Right ventricle myocardium inferior (tissue), 1 donor: Measurements from ENCODE around the gene GDI1. TPM values are rescaled to one million over a fixed set of nuclear protein-coding genes. Genes with fewer than 3 reads are reported as not detected.

Experiments
- ATAC-seq: fragments of 200-7000 bp; cut with Tn5 transposase; one replicate; pipeline ENCODE4 v1.9.1; 2020; ENCODE audit warnings: mild to moderate bottlenecking, moderate library complexity
- DNase-seq: peaks from one replicate; pipeline ENCODE4 v3.0.0; 2021; ENCODE audit errors: missing footprints
- intact Hi-C: fragments of 100-400 bp; cut with DNase I; formaldehyde crosslinking; loops from one replicate; pipeline ENCODE4 v1.11.0; 2022
- total RNA-seq: library from RNA; stranded (reverse); fragmentation: NEBNext Ultra II Directional; extraction: Animal tissue kit (Norgen Biotek cat#: 25700); gene quantifications from one replicate; pipeline ENCODE4 v1.2.1, GENCODE V29; 2021
- donor health status: DM: no; HTN: yes; CAD: no; lungs with severe emphysema.

GDI1 gene
- total RNA-seq, 1 donor from 2014 or later, result 85.2 TPM

DNA sequence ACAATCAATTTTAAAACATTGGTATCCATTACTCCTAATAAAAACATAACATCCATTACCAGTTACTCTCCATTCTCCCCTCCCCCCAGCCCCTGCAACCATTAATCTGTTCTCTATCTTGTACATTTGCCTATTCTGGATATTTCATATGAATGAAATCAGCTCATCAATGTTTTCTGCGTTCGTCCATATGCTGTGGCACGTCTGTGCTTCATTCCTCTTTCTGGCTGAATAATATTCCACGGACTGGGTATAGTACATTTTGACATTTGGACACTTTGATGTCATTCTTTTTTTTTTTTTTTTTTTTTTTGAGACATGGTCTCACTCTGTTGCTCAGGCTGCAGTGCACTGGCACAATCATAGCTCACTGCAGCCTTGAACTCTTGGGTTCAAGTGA, 33.1 kb upstream of the GDI1 start:
- DNase-seq (no peak), ATAC-seq (no peak)
- intact Hi-C loops, result no loop called here

DNA sequence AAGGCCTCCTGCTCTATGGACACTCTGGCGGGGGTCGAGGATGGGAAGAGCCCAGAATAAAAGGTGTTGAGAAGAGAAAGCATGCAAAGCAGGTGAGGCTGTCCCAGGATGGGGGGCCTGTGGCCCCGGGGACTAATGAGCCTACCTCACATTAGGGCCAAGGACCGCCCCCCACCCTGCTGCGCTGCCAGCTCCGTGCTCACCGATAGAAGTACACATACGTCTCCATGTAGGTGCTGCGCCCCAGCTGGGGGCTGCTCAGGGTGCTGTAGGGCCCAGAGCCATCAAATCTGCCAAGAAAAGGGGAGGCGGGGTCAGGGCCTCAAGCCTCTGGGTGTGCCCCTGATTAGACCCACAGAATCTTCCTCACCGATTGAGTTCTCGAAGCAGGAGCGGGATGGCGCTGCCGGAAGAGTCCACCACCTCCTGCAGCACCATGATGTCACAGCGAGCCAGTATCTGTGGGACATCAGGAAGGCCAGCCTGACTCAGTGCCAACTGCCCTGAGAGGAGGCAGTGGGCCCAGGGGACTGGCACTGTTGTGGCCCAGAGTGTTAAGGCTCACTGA, 32.2 kb upstream of the GDI1 start:
- intact Hi-C loops, result no loop called here
- ATAC-seq (no peak), DNase-seq (no peak)

DNA sequence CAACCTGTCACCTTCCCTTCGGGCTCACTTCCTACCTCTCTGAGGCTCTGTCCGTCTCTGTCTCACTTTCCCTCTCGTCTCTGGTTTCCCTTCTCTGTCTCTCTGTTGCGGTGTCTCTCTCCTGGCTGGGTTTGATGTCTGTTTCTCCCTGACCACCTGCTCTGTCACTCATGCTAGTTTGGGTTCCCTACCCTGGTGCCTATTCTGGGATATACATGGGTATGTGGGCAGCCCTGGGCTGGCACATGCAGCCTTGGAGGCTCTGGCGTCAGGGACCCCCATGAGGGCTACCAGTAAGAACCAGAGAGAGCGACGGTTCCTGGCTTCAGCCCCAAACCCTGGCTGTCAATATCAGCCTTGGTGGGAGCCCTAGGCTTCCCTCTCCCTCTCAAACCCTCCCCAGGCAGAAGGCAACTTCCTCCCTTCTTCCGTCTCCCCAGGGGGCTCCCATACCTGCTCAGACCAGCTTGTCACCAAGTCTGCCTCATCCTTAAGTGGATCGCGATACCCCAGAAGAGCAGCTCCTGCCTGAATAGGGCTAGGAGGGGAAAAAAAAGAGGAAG, 28.2 kb upstream of the GDI1 start:
- DNase-seq (no peak), ATAC-seq (no peak)
- intact Hi-C loops, result loop anchor here (1.0 kb wide), 1 partner anchor 9 kb away; no protein-coding TSS in a partner anchor

DNA sequence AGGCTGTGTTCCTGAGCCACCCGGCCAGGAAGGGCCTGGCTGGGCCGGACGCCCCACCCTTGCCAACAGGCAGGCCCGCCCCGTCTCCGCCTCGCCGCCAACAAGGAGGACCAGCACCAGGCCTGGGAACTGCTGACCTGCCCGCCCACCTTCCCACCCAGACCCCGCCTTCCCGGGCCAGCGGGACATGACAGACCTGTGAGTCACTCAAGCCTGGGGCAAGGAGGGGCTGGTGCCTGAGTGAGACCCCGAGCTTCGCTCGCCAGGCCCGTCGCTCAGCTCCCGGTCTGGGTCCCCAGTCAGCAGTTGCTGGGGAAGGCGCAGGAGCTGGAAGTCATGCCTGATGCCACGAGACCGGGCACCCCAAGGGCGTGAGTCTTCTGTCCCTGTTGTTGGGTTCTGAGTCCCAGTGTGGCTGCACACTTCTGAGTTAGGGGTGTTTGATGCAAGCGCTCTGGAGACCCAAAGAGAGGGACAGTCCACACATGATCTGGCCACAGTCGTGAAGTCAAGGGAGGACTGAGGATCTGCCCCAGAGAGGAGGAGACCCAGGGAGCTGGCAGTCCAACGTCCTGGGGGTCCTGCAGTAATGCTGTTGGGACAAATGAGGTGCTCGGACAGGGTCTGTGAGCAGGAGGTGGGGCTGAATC, 27.6 kb upstream of the GDI1 start, which contains the start of gene DNASE1L1:
Gene DNASE1L1 (minus strand): TSS at position 33 of the 650 bp plus-strand sequence. CDS start 3,686 bp downstream, outside the sequence.
- ATAC-seq (peak; percentile 62), DNase-seq (peak; percentile 93)
- intact Hi-C loops, result loop anchor here (1.0 kb wide), 1 partner anchor 10 kb away; no protein-coding TSS in a partner anchor

DNA sequence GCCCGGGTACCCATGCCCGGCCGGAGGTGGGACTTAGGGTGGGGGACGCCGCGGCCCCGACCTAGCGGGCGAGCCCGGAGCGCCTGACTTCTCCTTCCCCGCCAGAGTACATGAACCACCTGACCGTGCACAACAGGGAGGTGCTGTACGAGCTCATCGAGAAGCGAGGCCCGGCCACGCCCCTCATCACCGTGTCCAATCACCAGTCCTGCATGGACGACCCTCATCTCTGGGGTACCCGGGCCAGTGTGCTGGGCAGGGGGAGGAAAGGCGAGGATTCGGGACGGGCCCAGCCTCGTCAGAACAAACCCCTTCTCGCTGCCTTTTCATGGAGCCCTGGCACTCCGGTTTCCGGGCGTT, 25.0 kb upstream of the GDI1 start:
- intact Hi-C loops, result loop anchor here (2.0 kb wide), 1 partner anchor 19 kb away; no protein-coding TSS in a partner anchor
- peak; percentile 71 for ATAC-seq
- DNase-seq, result no peak

DNA sequence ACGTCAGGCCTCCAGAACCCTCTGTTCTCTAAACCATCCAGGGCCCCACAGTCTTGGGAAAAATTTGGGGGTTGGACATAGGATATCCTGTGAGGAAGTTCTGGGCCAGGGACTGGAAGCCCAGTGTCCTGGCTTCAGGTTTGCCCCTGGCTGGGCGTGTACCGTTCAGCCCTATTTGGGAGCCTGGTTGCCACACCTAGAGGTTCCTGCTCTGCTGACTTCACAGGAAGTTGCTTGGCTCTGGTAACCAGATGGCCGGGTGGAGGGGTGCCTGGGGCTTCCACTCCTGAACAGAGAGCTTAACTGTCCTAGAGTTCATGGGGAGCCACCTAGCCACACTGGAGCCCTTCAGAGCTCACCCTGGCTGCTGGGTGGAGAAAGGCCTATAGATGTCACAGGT, 24.5 kb upstream of the GDI1 start:
- ATAC-seq (peak; percentile 18), DNase-seq (no peak)
- intact Hi-C loops, result loop anchor here (2.0 kb wide), 1 partner anchor 18 kb away; no protein-coding TSS in a partner anchor

DNA sequence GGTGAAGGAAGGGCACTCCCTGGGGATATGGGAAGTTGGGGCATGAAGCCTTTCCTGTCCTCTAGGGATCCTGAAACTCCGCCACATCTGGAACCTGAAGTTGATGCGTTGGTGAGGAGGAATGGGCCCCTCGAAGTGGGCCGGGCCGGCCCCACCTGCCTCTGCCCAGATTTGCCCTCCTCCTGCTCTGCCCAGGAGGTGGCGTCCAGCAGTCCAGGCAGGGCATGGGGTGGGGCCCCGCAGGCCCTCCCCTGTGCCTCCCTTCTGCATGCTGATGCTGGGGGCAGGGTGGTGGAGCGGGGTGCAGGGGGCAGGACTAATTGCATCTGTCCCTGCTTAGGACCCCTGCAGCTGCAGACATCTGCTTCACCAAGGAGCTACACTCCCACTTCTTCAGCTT, 23.8 kb upstream of the GDI1 start:
- intact Hi-C loops, result loop anchor here (2.0 kb wide), 1 partner anchor 18 kb away; no protein-coding TSS in a partner anchor
- DNase-seq (no peak), ATAC-seq (no peak)

DNA sequence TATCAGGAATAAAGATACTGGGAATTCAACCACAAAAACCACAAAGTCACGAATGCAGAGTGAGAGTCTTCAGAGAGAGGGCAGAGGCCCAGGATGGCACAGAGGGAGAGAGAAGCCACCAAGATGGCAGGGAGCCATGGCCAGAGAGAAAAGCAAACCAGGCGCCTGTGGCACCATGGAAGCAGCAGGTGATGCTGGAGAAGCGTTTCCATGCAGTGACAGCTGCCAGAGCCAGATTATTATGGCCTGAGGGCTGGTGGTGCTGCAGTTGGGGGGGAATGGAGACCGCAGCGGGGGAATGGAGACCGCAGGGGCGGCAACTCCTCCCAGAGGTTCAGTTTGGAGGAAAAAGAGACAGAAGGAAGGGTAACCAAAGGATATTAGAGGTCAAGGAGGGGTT, 19.8 kb upstream of the GDI1 start:
- ATAC-seq, result no peak
- intact Hi-C loops, result no loop called here
- DNase-seq, result no peak

DNA sequence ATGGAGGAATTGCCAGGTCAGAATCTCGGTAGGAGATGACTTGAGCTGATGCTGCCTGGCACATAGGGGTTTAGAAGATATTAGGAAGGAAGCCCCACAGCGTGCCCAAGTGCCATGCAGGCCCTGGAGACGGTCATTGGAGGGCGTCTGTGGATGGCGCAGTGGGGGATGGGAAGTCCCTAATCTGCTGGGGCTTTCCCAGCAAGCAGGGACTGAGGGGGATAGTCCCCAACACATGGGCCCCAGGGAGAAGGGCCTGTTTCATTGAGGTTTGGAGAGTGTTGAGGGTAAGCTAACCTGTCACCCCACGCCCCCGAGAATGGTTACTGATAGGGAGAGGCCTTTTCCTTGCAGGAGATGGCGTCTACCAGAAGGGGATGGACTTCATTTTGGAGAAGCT, 17.8 kb upstream of the GDI1 start:
- intact Hi-C loops, result no loop called here
- ATAC-seq (no peak), DNase-seq (no peak)

DNA sequence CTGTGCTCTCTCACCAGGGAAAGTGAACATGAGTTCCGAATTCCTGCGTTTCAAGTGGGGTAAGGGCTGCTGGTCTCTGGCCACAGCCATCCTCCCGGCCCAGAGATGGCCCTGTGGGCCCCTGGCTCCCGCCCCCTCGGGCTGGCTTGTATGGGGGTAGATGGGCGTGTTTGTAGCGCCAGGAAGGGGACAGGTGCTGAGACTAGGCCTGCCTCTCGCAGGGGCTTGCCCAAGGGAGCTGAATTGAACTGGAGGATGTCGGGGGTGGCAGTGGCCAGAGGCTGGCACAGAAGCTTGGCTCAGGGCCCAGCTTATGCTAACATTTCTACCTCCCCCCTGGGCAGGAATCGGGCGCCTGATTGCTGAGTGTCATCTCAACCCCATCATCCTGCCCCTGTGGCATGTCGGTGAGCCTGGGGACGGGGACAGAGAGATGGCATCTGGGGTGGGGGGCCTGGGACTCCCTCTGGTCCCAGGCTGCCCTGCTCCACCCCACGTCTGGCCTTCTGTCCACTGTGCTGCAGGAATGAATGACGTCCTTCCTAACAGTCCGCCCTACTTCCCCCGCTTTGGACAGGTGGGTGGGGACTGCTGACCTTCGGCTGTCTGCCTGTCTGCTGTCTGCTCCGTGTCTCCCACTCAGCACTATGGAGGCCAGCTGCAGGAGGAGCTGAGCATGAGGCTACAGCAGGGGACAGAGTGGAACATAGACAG, 17.1 kb upstream of the GDI1 start:
- ATAC-seq (peak; percentile 94), DNase-seq (no peak)
- intact Hi-C loops, result no loop called here

DNA sequence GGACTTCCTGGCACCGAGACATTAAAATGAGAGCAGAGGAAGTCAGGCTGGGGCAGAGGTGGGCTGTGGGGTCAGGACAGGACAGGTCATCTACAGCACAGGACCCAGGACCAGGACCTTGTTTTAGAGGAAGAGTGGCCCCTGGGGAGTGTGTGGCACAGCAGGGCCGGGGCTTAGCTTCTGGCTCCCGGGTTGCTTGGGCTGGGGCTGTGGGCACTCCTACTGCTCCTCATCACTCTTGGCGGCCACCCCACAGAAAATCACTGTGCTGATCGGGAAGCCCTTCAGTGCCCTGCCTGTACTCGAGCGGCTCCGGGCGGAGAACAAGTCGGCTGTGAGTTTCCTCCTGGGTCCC, 16.6 kb upstream of the GDI1 start:
- no peak for DNase-seq
- intact Hi-C loops, result no loop called here
- ATAC-seq, result peak; percentile 35

DNA sequence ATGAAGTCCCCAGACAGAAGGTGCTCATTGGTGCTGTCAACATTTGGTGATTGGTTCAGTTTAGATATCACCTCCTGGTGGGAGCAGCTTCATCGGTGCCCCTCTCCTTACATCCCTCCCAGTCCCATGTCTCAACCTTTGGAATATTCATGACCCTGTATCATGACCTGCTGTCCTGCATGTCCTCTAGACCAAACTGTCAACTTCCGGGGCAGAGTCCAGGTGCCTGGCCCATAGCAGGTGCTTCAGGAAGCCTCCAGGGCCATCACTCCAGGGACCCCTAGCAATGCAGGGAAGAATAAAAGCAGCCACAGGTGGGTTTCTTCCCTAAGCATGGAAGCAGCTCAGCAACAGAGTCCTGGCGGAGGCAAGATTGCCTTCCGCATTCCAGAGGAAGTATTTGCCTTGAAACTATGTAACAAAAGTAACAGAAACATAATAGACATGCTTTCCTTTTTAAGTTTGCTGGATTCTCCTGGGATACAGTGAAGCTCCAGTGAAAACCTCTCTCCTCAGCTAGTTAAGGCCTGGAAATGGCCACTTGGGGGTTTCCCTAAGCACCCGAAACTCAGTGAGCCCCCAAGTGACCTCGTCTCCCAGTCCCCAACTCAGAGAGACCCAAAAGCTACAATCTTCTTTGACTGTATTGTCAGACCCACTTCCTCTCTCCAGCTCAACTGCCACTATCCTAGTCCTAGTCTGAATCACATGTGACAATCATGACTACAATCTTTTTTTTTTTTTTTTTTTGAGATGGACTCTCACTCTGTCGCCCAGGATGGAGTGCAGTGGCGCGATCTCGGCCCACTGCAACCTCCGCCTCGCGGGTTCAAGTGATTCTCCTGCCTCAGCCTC, 9.8 kb upstream of the GDI1 start:
- DNase-seq (no peak), ATAC-seq (no peak)
- intact Hi-C loops, result no loop called here

DNA sequence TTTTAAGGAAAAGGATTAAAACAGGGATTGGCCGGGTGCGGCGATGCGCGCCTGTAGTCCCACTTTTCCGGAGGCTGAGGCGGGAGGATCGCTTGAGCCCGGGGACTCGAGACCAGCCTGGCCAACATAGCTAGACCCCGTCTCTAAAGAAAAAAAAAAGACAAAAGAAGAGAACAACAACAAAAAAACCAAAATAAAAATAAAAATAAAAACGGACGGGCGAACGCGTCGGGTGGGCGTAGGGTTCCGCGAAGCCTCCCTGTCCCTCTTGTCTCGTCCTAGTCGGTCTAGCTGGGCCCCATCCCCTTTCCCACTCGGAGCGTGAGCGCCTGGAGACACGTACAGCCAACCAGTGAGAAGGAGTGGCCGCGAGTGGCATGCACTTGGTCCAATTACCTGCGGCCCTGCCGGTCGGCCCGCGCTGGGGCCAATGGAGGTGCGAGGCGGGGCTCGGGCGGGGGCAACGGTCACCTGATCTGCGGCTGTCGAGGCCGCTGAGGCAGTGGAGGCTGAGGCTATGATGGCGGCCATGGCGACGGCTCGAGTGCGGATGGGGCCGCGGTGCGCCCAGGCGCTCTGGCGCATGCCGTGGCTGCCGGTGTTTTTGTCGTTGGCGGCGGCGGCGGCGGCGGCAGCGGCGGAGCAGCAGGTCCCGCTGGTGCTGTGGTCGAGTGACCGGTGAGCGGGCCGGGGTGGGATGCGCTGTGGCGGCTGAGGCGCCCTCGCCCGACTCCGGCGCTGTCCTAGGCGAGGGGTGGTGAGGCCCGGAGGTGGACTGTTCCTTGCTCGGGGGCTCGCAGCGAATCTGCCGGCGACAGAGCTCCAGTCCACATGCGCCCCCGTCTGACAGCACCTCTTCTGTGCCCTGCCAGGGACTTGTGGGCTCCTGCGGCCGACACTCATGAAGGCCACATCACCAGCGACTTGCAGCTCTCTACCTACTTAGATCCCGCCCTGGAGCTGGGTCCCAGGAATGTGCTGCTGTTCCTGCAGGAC, 8.5 kb upstream of the GDI1 start, which contains the start of gene ATP6AP1:
Gene ATP6AP1 (plus strand): TSS at position 502 of the 996 bp plus-strand sequence. CDS start 16 bp downstream, at position 518.
- intact Hi-C loops, result no loop called here
- ATAC-seq, result peak; percentile 99
- peak; percentile 97 for DNase-seq

DNA sequence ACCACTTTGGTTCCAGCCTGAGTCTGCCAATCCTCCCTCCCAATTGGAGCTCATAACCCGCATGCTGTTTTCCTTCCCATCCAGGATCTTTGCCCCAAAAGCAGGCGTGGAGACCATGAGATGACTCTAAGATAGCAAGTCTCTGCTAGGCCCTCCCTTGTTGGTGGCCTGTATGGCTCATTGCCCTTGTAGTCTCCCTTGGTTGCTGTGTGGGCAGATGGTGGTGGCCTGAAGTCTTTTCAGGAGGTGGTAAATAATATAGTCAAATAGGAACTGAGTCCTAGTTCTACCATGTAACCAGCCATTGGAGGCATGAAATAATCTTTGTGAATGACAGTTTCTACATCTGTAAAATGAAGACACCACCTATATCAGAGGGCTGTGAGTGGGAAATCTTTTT, 7.2 kb upstream of the GDI1 start:
- ATAC-seq, result no peak
- intact Hi-C loops, result loop anchor here (2.0 kb wide), 1 partner anchor 17 kb away; no protein-coding TSS in a partner anchor
- no peak for DNase-seq

DNA sequence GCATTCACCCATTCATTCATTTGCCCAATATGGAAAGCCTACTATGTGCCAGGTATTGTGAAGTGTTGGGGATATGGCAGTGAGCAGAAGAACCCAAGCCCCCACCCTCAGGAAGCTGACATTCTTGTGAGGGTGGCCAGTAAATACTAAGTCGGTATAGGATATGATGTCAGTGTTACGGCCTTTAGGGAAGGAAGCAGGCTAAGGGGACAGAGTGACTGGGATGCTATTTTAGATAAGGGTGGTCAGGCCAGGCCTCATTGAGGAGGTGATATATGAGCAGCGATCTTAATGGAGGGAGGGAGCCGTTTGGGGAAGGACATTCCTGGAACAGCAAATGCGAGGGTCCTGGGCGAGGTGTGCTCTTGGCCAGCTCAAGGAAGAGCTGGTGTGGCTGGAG, 6.5 kb upstream of the GDI1 start:
- DNase-seq (no peak), ATAC-seq (no peak)
- intact Hi-C loops, result loop anchor here (2.0 kb wide), 1 partner anchor 18 kb away; no protein-coding TSS in a partner anchor

DNA sequence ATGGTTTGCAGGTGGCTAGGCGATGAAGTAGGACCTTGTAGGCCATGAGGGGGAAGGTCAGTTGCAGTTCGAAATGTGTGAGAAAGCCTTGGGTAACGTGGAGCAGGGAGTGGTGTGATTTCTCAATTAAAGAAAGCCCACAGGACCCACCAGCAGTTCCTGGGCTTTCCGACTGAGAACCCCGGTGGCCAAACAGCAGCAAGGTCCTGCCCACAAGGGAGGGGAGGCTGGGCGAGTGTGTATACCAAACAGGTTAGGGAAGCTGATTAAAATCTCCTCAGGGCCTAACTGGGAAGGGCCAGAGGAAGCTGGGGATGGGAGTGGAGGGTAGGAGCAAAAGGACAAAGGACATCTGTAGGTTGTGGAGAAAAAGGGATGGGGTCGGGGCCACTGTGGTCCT, 6.0 kb upstream of the GDI1 start:
- intact Hi-C loops, result loop anchor here (2.0 kb wide), 1 partner anchor 18 kb away; no protein-coding TSS in a partner anchor
- ATAC-seq (no peak), DNase-seq (no peak)

DNA sequence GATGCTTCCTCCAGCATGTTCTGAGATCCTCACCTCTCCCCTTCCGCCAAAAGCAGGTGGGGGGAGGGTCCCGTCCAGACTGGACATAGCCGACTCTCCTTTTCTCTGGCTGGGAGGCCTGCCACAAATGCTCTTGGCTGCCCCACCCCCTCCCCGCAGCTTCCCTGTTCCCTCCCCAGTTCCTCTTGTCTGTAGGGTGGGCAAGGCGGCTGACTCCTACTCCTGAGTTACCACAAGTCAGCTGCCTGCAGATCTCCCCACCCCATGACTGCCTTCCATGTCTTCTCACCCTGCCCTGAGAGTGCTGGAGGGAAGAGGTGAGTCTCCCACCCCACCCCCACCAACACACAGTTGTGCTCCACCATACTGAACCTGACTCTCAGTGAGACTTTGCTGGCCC, 5.6 kb upstream of the GDI1 start:
- intact Hi-C loops, result loop anchor here (2.0 kb wide), 1 partner anchor 19 kb away; no protein-coding TSS in a partner anchor
- ATAC-seq (no peak), DNase-seq (no peak)
